Hepatocyte (in vitro differentiated cells): Measurements from ENCODE around the gene TAF11L4. TPM values are rescaled to one million over a fixed set of nuclear protein-coding genes. Genes with fewer than 3 reads are reported as not detected.
"Not testable (repeated sequence)": the region's sequence is repeated elsewhere in the genome, so short reads cannot be mapped to it uniquely, and the experiment has no call there.

ENCODE experiments used
- DNase-seq: peaks from one replicate; pipeline ENCODE4 v3.0.0-alpha.2; 2016; ENCODE audit warnings: low spot score
- H2AFZ ChIP-seq: fragments of 200-600 bp; sonication (generic); 2 replicates; pipeline ENCODE4 v1.6.0; 2016; ENCODE audit warnings: antibody characterized with exemption, mild to moderate bottlenecking
- H3K27ac ChIP-seq: fragments of 200-600 bp; sonication (generic); 2 replicates; pipeline ENCODE4 v1.5.1; 2016; ENCODE audit warnings: mild to moderate bottlenecking
- H3K27me3 ChIP-seq: fragments of 200-600 bp; sonication (generic); 2 replicates; pipeline ENCODE4 v1.6.1; 2016
- H3K36me3 ChIP-seq: fragments of 200-600 bp; sonication (generic); replicated peaks from 2 replicates; pipeline ENCODE4 v1.5.1; 2016; ENCODE audit warnings: low read depth; ENCODE audit not compliant: insufficient read depth
- H3K4me1 ChIP-seq: fragments of 200-600 bp; sonication (generic); 2 replicates; pipeline ENCODE4 v1.5.1; 2016; ENCODE audit warnings: mild to moderate bottlenecking, moderate library complexity; ENCODE audit not compliant: insufficient read depth
- H3K4me2 ChIP-seq: fragments of 200-600 bp; sonication (generic); 2 replicates; pipeline ENCODE4 v1.6.0; 2016
- H3K4me3 ChIP-seq: fragments of 200-600 bp; sonication (generic); 2 replicates; pipeline ENCODE4 v1.5.1; 2016; ENCODE audit warnings: mild to moderate bottlenecking
- H3K79me2 ChIP-seq: fragments of 200-600 bp; sonication (generic); 2 replicates; pipeline ENCODE4 v1.6.0; 2017; ENCODE audit warnings: mild to moderate bottlenecking
- H3K9me2 ChIP-seq: fragments of 200-600 bp; sonication (generic); replicated peaks from 2 replicates; pipeline ENCODE4 v1.6.0; 2017; ENCODE audit warnings: mild to moderate bottlenecking; ENCODE audit not compliant: insufficient read depth
- H3K9me3 ChIP-seq: fragments of 200-600 bp; sonication (generic); 2 replicates; pipeline ENCODE4 v1.5.1; 2016; ENCODE audit warnings: low read depth, mild to moderate bottlenecking
- H4K20me1 ChIP-seq: fragments of 200-600 bp; sonication (generic); 2 replicates; pipeline ENCODE4 v1.6.0; 2016; ENCODE audit warnings: mild to moderate bottlenecking; ENCODE audit not compliant: insufficient read depth, poor library complexity, severe bottlenecking
- WGBS: methylation state at CpG from one replicate; pipeline ENCODE4 v1.1.6; 2016; ENCODE audit warnings: low lambda C conversion rate; ENCODE audit errors: missing lambda C conversion rate; 5-methylcytosine and 5-hydroxymethylcytosine counted together
- polyA plus RNA-seq: library from polyadenylated mRNA; unstranded; fragments of >200 nt; fragmentation: Nextera tagmentation; extraction: Ambion mirVana; gene quantifications from 2 replicates; pipeline ENCODE4 v1.2.1, GENCODE V29; 2016
- small RNA-seq: library from RNA; depleted of rRNA; stranded (forward); fragments of <200 nt; gene quantifications from one replicate; pipeline ENCODE3, GENCODE V24; 2014
- total RNA-seq: library from RNA; depleted of rRNA; stranded (reverse); fragments of >200 nt; gene quantifications from 2 replicates; pipeline ENCODE4 v1.2.3, GENCODE V29; 2014

TAF11L4 gene
- total and polyA plus RNA-seq, 2 experiments from 2014 or later = not detected

DNA sequence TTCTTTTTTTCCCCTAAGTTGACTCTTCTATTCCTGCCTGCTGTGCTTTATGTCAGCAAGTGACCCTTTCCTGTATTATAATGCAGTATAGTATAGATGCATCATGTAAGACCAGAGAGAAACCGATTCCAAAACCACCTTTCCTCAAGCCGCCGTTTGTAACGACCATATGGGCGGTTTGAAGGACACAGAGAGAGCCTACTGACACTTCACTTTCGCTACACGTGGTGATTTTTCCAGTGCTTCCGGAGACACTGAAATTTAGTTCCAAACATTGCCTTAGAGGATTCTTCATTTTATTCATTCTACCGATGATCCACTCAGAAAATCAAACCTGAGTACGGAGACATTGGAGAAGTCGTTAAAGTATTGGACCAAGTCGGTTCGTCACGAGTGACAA is 2.1 kb upstream of the TAF11L4 start:
- not testable (repeated sequence) for H3K79me2 ChIP-seq, H3K4me3 ChIP-seq, H3K27me3 ChIP-seq, DNase-seq, H3K36me3 ChIP-seq, H3K9me3 ChIP-seq, H3K4me2 ChIP-seq, H4K20me1 ChIP-seq, H3K4me1 ChIP-seq, H2AFZ ChIP-seq, H3K9me2 ChIP-seq, H3K27ac ChIP-seq
- 89% methylated on average over 9 of the region's 14 CpGs for WGBS

DNA sequence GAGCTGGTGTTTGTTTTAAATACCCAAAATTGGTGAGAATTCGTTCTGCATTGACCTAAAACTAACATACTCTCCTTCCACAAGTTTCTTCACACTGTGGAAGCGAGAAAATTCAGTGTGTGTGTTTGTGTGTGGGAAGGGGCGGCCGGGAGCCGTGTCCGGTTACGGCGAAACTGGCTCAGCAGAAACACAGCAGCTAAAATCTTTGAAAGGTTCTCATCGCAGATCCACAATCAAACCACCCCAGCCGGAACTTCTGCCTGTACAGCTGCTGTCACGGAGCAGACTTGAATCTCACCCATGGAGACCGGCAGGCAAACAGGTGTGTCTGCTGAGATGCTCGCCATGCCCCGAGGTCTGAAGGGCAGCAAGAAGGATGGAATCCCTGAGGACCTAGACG is 3.3 kb downstream of the TAF11L4 start, which contains the start of gene TAF11L5:
TSS of gene TAF11L5 (plus strand) at position 301 of the 400 bp plus-strand sequence.
- H3K27ac ChIP-seq, H3K4me1 ChIP-seq, H3K4me2 ChIP-seq, H3K36me3 ChIP-seq, H4K20me1 ChIP-seq, H2AFZ ChIP-seq, H3K27me3 ChIP-seq, H3K9me3 ChIP-seq, H3K9me2 ChIP-seq, H3K79me2 ChIP-seq, DNase-seq, H3K4me3 ChIP-seq: not testable (repeated sequence)
- WGBS = no CpG with 5 or more reads among the region's 15 CpGs

DNA sequence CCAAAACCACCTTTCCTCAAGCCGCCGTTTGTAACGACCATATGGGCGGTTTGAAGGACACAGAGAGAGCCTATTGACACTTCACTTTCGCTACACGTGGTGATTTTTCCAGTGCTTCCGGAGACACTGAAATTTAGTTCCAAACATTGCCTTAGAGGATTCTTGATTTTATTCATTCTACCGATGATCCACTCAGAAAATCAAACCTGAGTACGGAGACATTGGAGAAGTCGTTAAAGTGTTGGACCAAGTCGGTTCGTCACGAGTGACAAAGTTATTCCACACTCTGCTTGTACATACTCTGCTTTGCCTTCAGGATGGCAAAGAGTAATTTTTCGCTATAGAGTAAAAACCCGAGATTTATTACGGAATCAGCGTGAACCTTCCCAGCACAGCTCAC is 4.9 kb downstream of the TAF11L4 start:
- H3K9me2 ChIP-seq, H3K79me2 ChIP-seq, H3K4me2 ChIP-seq, H3K4me1 ChIP-seq, H2AFZ ChIP-seq, H3K9me3 ChIP-seq, H3K27ac ChIP-seq, H3K4me3 ChIP-seq, H3K27me3 ChIP-seq, H3K36me3 ChIP-seq, H4K20me1 ChIP-seq: not testable (repeated sequence)
- 93% methylated on average over 13 of the region's 17 CpGs for WGBS
- peak; percentile 54 for DNase-seq

DNA sequence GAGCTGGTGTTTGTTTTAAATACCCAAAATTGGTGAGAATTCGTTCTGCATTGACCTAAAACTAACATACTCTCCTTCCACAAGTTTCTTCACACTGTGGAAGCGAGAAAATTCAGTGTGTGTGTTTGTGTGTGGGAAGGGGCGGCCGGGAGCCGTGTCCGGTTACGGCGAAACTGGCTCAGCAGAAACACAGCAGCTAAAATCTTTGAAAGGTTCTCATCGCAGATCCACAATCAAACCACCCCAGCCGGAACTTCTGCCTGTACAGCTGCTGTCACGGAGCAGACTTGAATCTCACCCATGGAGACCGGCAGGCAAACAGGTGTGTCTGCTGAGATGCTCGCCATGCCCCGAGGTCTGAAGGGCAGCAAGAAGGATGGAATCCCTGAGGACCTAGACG is 6.8 kb downstream of the TAF11L4 start, which contains the start of gene TAF11L6:
TSS of gene TAF11L6 (plus strand) at position 301 of the 400 bp plus-strand sequence.
- DNase-seq, H3K9me2 ChIP-seq, H3K79me2 ChIP-seq, H3K27me3 ChIP-seq, H3K4me3 ChIP-seq, H3K36me3 ChIP-seq, H3K9me3 ChIP-seq, H4K20me1 ChIP-seq, H3K27ac ChIP-seq, H3K4me2 ChIP-seq, H2AFZ ChIP-seq, H3K4me1 ChIP-seq: not testable (repeated sequence)
- WGBS = no CpG with 5 or more reads among the region's 15 CpGs

Small RNA genes lying within 50 kb of the gene (small RNA-seq; reads per million reads assigned to genes)
- gene AC106774.3 = not detected

Other genes with a start within 250 kb of the TAF11L4 start
- not detected in 2 replicates for gene TAF11L2, start 23.6 kb upstream of the TAF11L4 start, total RNA-seq
- gene TAF11L2, start 23.6 kb upstream of the TAF11L4 start, polyA plus RNA-seq = not detected in 2 replicates
- not detected in 2 replicates for gene TAF11L3, start 3.4 kb upstream of the TAF11L4 start, total RNA-seq
- gene TAF11L3, start 3.4 kb upstream of the TAF11L4 start, polyA plus RNA-seq = not detected in 2 replicates
- not detected in 2 replicates for gene TAF11L5, start 3.4 kb downstream of the TAF11L4 start, total RNA-seq
- not detected in 2 replicates for gene TAF11L5, start 3.4 kb downstream of the TAF11L4 start, polyA plus RNA-seq
- not detected in 2 replicates for gene TAF11L6, start 6.9 kb downstream of the TAF11L4 start, total RNA-seq
- gene TAF11L6, start 6.9 kb downstream of the TAF11L4 start, polyA plus RNA-seq = not detected in 2 replicates
- not detected in 2 replicates for gene TAF11L7, start 64.0 kb downstream of the TAF11L4 start, total RNA-seq
- not detected in 2 replicates for gene TAF11L7, start 64.0 kb downstream of the TAF11L4 start, polyA plus RNA-seq
- not detected in 2 replicates for gene TAF11L8, start 69.2 kb downstream of the TAF11L4 start, total RNA-seq
- gene TAF11L8, start 69.2 kb downstream of the TAF11L4 start, polyA plus RNA-seq = not detected in 2 replicates
- not detected in 2 replicates for gene TAF11L9, start 72.6 kb downstream of the TAF11L4 start, total RNA-seq
- not detected in 2 replicates for gene TAF11L9, start 72.6 kb downstream of the TAF11L4 start, polyA plus RNA-seq
- not detected in 2 replicates for gene TAF11L10, start 76.0 kb downstream of the TAF11L4 start, total RNA-seq
- not detected in 2 replicates for gene TAF11L10, start 76.0 kb downstream of the TAF11L4 start, polyA plus RNA-seq
- gene TAF11L11, start 82.4 kb downstream of the TAF11L4 start, total RNA-seq = not detected in 2 replicates
- not detected in 2 replicates for gene TAF11L11, start 82.4 kb downstream of the TAF11L4 start, polyA plus RNA-seq
- gene TAF11L12, start 88.6 kb downstream of the TAF11L4 start, total RNA-seq = not detected in 2 replicates
- gene TAF11L12, start 88.6 kb downstream of the TAF11L4 start, polyA plus RNA-seq = not detected in 2 replicates
- not detected in 2 replicates for gene TAF11L13, start 110.3 kb downstream of the TAF11L4 start, total RNA-seq
- gene TAF11L13, start 110.3 kb downstream of the TAF11L4 start, polyA plus RNA-seq = not detected in 2 replicates
- gene TAF11L14, start 112.7 kb downstream of the TAF11L4 start, total RNA-seq = not detected in 2 replicates
- not detected in 2 replicates for gene TAF11L14, start 112.7 kb downstream of the TAF11L4 start, polyA plus RNA-seq